Measurements from ENCODE around the gene PDIA4.

PDIA4 gene

GRCh38 chr7:149028346-149029109 is at the start of gene PDIA4:
Gene PDIA4 (minus strand): TSS chr7:149028505. CDS start chr7:149028408, 97 bp downstream.
- DNase-seq (ENCODE audit: low read depth, low spot score) = peak; percentile 98
- peaks cover 19% of the 10 kb centered on the region for H3K36me3 ChIP-seq (ENCODE audit: insufficient read depth, insufficient read length, low read length)
- H3K27me3 ChIP-seq (ENCODE audit: insufficient read depth, insufficient read length) = no peaks in the 10 kb centered on the region
- peaks cover 1% of the 10 kb centered on the region for H3K4me1 ChIP-seq (ENCODE audit: insufficient read depth, insufficient read length)
- H3K4me3 ChIP-seq (ENCODE audit: insufficient read length, low read depth) = peak within 1 kb of the TSS; percentile 78
- TF ChIP-seq ZNF274 (IDR thresholded peaks at IDR 0.05; ENCODE audit: low read depth, low read length) (no peak), YY1 (IDR thresholded peaks at IDR 0.05; ENCODE audit: insufficient read depth, insufficient read length) (no peak), SUZ12 (IDR thresholded peaks at IDR 0.05; ENCODE audit: extremely low read depth, insufficient read depth, insufficient read length) (no peak)
- H3K9ac ChIP-seq (ENCODE audit: insufficient read length, low read depth) = peak within 1 kb of the TSS; percentile 91
- H3K9me3 ChIP-seq (ENCODE audit: insufficient read depth, low read length) = no peaks in the 10 kb centered on the region

GRCh38 chr7:149077594-149077993 is 49.3 kb upstream of the PDIA4 start:
- Histone ChIP-seq H3K4me1 (ENCODE audit: insufficient read depth, insufficient read length) (no peaks in the 10 kb centered on the region), H3K9me3 (ENCODE audit: insufficient read depth, low read length) (no peaks in the 10 kb centered on the region), H3K9ac (ENCODE audit: insufficient read length, low read depth) (no peak overlapping the region), H3K4me3 (ENCODE audit: insufficient read length, low read depth) (no peak overlapping the region), H3K36me3 (ENCODE audit: insufficient read depth, insufficient read length, low read length) (peaks cover 29% of the 10 kb centered on the region), H3K27me3 (ENCODE audit: insufficient read depth, insufficient read length) (no peaks in the 10 kb centered on the region)
- no peak for DNase-seq (ENCODE audit: low read depth, low spot score)
- TF ChIP-seq ZNF274 (IDR thresholded peaks at IDR 0.05; ENCODE audit: low read depth, low read length) (no peak), YY1 (IDR thresholded peaks at IDR 0.05; ENCODE audit: insufficient read depth, insufficient read length) (no peak), SUZ12 (IDR thresholded peaks at IDR 0.05; ENCODE audit: extremely low read depth, insufficient read depth, insufficient read length) (no peak)

GRCh38 chr7:149075286-149075685 is 47.0 kb upstream of the PDIA4 start:
- DNase-seq (ENCODE audit: low read depth, low spot score) = no peak

GRCh38 chr7:149074116-149074885 is 46.0 kb upstream of the PDIA4 start:
- DNase-seq (ENCODE audit: low read depth, low spot score) = no peak
- TF ChIP-seq ZNF274 (IDR thresholded peaks at IDR 0.05; ENCODE audit: low read depth, low read length) = no peak
- no peak for TF ChIP-seq SUZ12 (IDR thresholded peaks at IDR 0.05; ENCODE audit: extremely low read depth, insufficient read depth, insufficient read length)
- TF ChIP-seq YY1 (IDR thresholded peaks at IDR 0.05; ENCODE audit: insufficient read depth, insufficient read length) = no peak
- Histone ChIP-seq H3K4me1 (ENCODE audit: insufficient read depth, insufficient read length) (no peaks in the 10 kb centered on the region), H3K27me3 (ENCODE audit: insufficient read depth, insufficient read length) (no peaks in the 10 kb centered on the region), H3K36me3 (ENCODE audit: insufficient read depth, insufficient read length, low read length) (peaks cover 51% of the 10 kb centered on the region), H3K9me3 (ENCODE audit: insufficient read depth, low read length) (no peaks in the 10 kb centered on the region), H3K9ac (ENCODE audit: insufficient read length, low read depth) (no peak overlapping the region), H3K4me3 (ENCODE audit: insufficient read length, low read depth) (no peak overlapping the region)

More at GRCh38 chr7:149075286-149075685, 47.0 kb upstream of the PDIA4 start:
- TF ChIP-seq ZNF274 (IDR thresholded peaks at IDR 0.05; ENCODE audit: low read depth, low read length) = no peak
- TF ChIP-seq YY1 (IDR thresholded peaks at IDR 0.05; ENCODE audit: insufficient read depth, insufficient read length) = no peak
- no peak for TF ChIP-seq SUZ12 (IDR thresholded peaks at IDR 0.05; ENCODE audit: extremely low read depth, insufficient read depth, insufficient read length)
- H3K4me1 ChIP-seq (ENCODE audit: insufficient read depth, insufficient read length) = no peaks in the 10 kb centered on the region
- H3K36me3 ChIP-seq (ENCODE audit: insufficient read depth, insufficient read length, low read length) = peaks cover 47% of the 10 kb centered on the region
- no peaks in the 10 kb centered on the region for H3K27me3 ChIP-seq (ENCODE audit: insufficient read depth, insufficient read length)
- no peaks in the 10 kb centered on the region for H3K9me3 ChIP-seq (ENCODE audit: insufficient read depth, low read length)
- no peak overlapping the region for H3K9ac ChIP-seq (ENCODE audit: insufficient read length, low read depth)
- no peak overlapping the region for H3K4me3 ChIP-seq (ENCODE audit: insufficient read length, low read depth)

- no peak overlapping the region for H3K4me3 ChIP-seq (ENCODE audit: insufficient read length, low read depth)
- no peaks in the 10 kb centered on the region for H3K4me1 ChIP-seq (ENCODE audit: insufficient read depth, insufficient read length)
- DNase-seq (ENCODE audit: low read depth, low spot score) = no peak
- no peak overlapping the region for H3K9ac ChIP-seq (ENCODE audit: insufficient read length, low read depth)
- TF ChIP-seq SUZ12 (IDR thresholded peaks at IDR 0.05; ENCODE audit: extremely low read depth, insufficient read depth, insufficient read length) = no peak
- no peak for TF ChIP-seq YY1 (IDR thresholded peaks at IDR 0.05; ENCODE audit: insufficient read depth, insufficient read length)
- no peak for TF ChIP-seq ZNF274 (IDR thresholded peaks at IDR 0.05; ENCODE audit: low read depth, low read length)
- H3K36me3 ChIP-seq (ENCODE audit: insufficient read depth, insufficient read length, low read length) = peaks cover 56% of the 10 kb centered on the region
- H3K27me3 ChIP-seq (ENCODE audit: insufficient read depth, insufficient read length) = no peaks in the 10 kb centered on the region
- no peaks in the 10 kb centered on the region for H3K9me3 ChIP-seq (ENCODE audit: insufficient read depth, low read length)
Measured at GRCh38 chr7:149072438-149072775, 44.1 kb upstream of the PDIA4 start.

- TF ChIP-seq ZNF274 (IDR thresholded peaks at IDR 0.05; ENCODE audit: low read depth, low read length) = no peak
- no peak for TF ChIP-seq YY1 (IDR thresholded peaks at IDR 0.05; ENCODE audit: insufficient read depth, insufficient read length)
- TF ChIP-seq SUZ12 (IDR thresholded peaks at IDR 0.05; ENCODE audit: extremely low read depth, insufficient read depth, insufficient read length) = no peak
- Histone ChIP-seq H3K4me3 (ENCODE audit: insufficient read length, low read depth) (no peak overlapping the region), H3K4me1 (ENCODE audit: insufficient read depth, insufficient read length) (no peaks in the 10 kb centered on the region), H3K27me3 (ENCODE audit: insufficient read depth, insufficient read length) (no peaks in the 10 kb centered on the region), H3K9ac (ENCODE audit: insufficient read length, low read depth) (peak overlapping the region; percentile 36), H3K36me3 (ENCODE audit: insufficient read depth, insufficient read length, low read length) (peaks cover 53% of the 10 kb centered on the region), H3K9me3 (ENCODE audit: insufficient read depth, low read length) (no peaks in the 10 kb centered on the region)
- DNase-seq (ENCODE audit: low read depth, low spot score) = peak; percentile 60
Measured at GRCh38 chr7:149071641-149072437, 43.5 kb upstream of the PDIA4 start.

All from NT2/D1 (cell line).